Calu3 (cell line): ENCODE results near the gene SRPRA. TPM values are rescaled to one million over a fixed set of nuclear protein-coding genes. Genes with fewer than 3 reads are reported as not detected.

Source experiments
- BruUV-seq: library from RNA; stranded (reverse); fragments of 400-500 nt; replicated peaks from 2 replicates; lab custom pipeline; 2021; lab: Mats Ljungman, UMichigan
- CTCF ChIA-PET: fragments of 300-600 bp; sonication (Branson Sonifier 250); formaldehyde crosslinking; loops from one replicate; lab custom pipeline; 2022; ENCODE audit warnings: antibody characterized with exemption; lab: Charles Lee
- DNase-seq: peaks from one replicate; pipeline ENCODE4 v3.0.0; 2022
- H3K27ac Mint-ChIP-seq: one replicate; pipeline ENCODE4 v1.8.0; 2022; ENCODE audit warnings: mixed read lengths; ENCODE audit not compliant: unreplicated experiment
- H3K27me3 Mint-ChIP-seq: one replicate; pipeline ENCODE4 v1.8.0; 2022; ENCODE audit warnings: mixed read lengths; ENCODE audit not compliant: unreplicated experiment
- H3K36me3 Mint-ChIP-seq: one replicate; pipeline ENCODE4 v1.8.0; 2022; ENCODE audit warnings: mild to moderate bottlenecking, moderate library complexity, mixed read lengths; ENCODE audit not compliant: insufficient read depth, unreplicated experiment
- H3K4me1 Mint-ChIP-seq: one replicate; pipeline ENCODE4 v1.8.0; 2022; ENCODE audit warnings: mild to moderate bottlenecking, low read depth, mixed read lengths; ENCODE audit not compliant: unreplicated experiment
- H3K4me3 Mint-ChIP-seq: one replicate; pipeline ENCODE4 v1.8.0; 2022; ENCODE audit warnings: mild to moderate bottlenecking, low read depth, moderate library complexity, mixed read lengths; ENCODE audit not compliant: unreplicated experiment
- H3K9me3 Mint-ChIP-seq: one replicate; pipeline ENCODE4 v1.8.0; 2022; ENCODE audit warnings: low read depth, mixed read lengths; ENCODE audit not compliant: unreplicated experiment
- CTCF ChIP-seq: fragments of 200-600 bp; IDR thresholded peaks from one replicate; pipeline ENCODE4 v1.8.0; 2022; ENCODE audit warnings: antibody characterized with exemption; ENCODE audit not compliant: unreplicated experiment
- intact Hi-C: fragments of 100-400 bp; cut with micrococcal nuclease; formaldehyde crosslinking; loops from one replicate; pipeline ENCODE4 v1.10.0; 2022; ENCODE audit not compliant: unreplicated experiment
- total RNA-seq: library from RNA; stranded (reverse); gene quantifications from 2 replicates; pipeline ENCODE4 v1.2.3, GENCODE V29; 2022

The SRPRA gene
- total RNA-seq, 1 experiment from 2014 or later = 66.4 TPM

GRCh38 chr11:126265811-126266210, 2.9 kb downstream of the SRPRA start:
- Mint-ChIP-seq H3K9me3 (no peaks in the 10 kb centered on the region), H3K27ac (peak overlapping the region; percentile 61), H3K27me3 (no peaks in the 10 kb centered on the region), H3K4me1 (peaks cover 13% of the 10 kb centered on the region), H3K4me3 (no peak overlapping the region), H3K36me3 (peaks cover 58% of the 10 kb centered on the region)
- TF ChIP-seq CTCF = no peak
- BruUV-seq = no TSS peak
- intact Hi-C loops = no loop called here
- DNase-seq = no peak
- CTCF ChIA-PET = no interaction called here

GRCh38 chr11:126263489-126263888, 5.2 kb downstream of the SRPRA start:
- Mint-ChIP-seq H3K4me3 (no peak overlapping the region), H3K4me1 (no peaks in the 10 kb centered on the region), H3K27me3 (no peaks in the 10 kb centered on the region), H3K27ac (no peak overlapping the region), H3K9me3 (no peaks in the 10 kb centered on the region), H3K36me3 (peaks cover 43% of the 10 kb centered on the region)
- intact Hi-C loops = no loop called here
- CTCF ChIA-PET = no interaction called here
- BruUV-seq = no TSS peak
- TF ChIP-seq CTCF = no peak
- DNase-seq = no peak

- Mint-ChIP-seq H3K4me3 (no peak overlapping the region), H3K9me3 (no peaks in the 10 kb centered on the region), H3K4me1 (no peaks in the 10 kb centered on the region), H3K27ac (no peak overlapping the region), H3K27me3 (no peaks in the 10 kb centered on the region), H3K36me3 (peaks cover 30% of the 10 kb centered on the region)
- intact Hi-C loops = no loop called here
- no peak for DNase-seq
- CTCF ChIA-PET = interaction anchor here (0.8 kb wide), 1 partner anchor 110 kb away, joined by 3 read pairs; no protein-coding TSS in a partner anchor
- no peak for TF ChIP-seq CTCF
- no TSS peak for BruUV-seq
These were observed 6.5 kb downstream of the SRPRA start for GRCh38 chr11:126262216-126262615.

DNA sequence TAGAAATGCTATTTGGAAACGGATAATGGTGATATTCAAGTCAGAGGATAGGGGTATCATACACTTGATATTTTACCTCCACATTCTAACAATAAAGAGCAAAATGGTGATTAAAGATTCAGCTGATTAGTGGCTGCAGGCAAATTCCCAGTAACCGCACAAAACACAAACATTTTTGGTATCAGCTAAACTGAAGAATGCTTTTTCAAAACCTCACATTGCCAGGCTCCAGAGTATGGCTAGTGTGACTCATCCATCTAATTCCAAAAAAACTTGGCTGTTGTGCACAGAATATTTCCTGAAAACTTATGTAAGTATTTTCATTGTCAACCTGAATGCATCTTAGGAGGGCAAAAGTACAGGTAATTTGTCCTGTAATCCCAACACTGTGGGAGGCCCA, 10.9 kb downstream of the SRPRA start:
- no peaks in the 10 kb centered on the region for H3K4me1 Mint-ChIP-seq
- intact Hi-C loops = no loop called here
- no peak for DNase-seq
- peaks cover 20% of the 10 kb centered on the region for H3K36me3 Mint-ChIP-seq
- no peaks in the 10 kb centered on the region for H3K27me3 Mint-ChIP-seq
- H3K9me3 Mint-ChIP-seq = no peaks in the 10 kb centered on the region
- no peak for TF ChIP-seq CTCF
- H3K27ac Mint-ChIP-seq = no peak overlapping the region
- no peak overlapping the region for H3K4me3 Mint-ChIP-seq
- CTCF ChIA-PET = no interaction called here
- BruUV-seq = no TSS peak
